Measurements from ENCODE around the gene C3orf62. TPM values are rescaled to one million over a fixed set of nuclear protein-coding genes. Genes with fewer than 3 reads are reported as not detected.

Gene C3orf62
- total RNA-seq, 1 donor from 2014 or later, result 3.4 TPM

DNA sequence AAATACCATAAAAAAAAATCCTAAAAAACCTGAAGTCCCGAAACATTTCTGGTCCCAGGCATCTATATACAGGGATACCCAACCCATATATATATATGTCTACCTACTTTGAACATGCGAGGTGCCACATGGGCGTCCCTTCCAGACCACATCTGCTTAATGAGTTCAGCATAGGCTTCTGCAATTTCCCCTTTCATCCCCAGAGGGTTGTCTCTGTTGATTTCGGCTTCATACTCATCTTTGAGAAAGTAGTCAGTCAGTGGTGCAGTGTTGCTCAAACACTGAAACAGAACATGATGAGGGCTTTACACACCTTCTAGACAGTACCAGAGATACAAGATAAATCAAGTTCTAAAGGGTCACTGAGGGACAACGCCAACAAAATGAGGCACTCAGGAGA, 28.6 kb upstream of the C3orf62 start:
- H3K36me3 Mint-ChIP-seq, result peaks cover 22% of the 10 kb centered on the region

DNA sequence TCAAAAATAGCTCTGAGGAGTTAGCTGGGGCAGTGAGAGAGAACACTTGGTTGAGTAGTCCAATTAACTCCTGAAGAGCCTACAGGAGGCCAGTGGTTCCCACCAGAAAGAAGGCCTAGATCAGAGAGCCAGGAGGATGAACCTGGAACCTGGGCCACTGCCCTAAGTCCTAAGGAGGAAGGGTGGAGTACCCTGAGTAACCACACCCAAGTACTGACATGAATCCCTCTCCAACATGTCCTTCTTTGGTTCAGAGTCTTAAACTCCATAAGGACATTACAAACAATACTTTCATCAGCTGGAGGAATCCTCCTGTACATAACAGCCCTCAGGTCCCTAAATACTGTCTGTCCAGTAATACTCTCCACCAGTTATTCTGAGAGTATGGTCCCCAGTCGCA, 25.6 kb upstream of the C3orf62 start:
- no peak overlapping the region for H3K9ac ChIP-seq
- no peak overlapping the region for H2AFZ ChIP-seq (replicated peaks)
- TF ChIP-seq, protein P1, sequence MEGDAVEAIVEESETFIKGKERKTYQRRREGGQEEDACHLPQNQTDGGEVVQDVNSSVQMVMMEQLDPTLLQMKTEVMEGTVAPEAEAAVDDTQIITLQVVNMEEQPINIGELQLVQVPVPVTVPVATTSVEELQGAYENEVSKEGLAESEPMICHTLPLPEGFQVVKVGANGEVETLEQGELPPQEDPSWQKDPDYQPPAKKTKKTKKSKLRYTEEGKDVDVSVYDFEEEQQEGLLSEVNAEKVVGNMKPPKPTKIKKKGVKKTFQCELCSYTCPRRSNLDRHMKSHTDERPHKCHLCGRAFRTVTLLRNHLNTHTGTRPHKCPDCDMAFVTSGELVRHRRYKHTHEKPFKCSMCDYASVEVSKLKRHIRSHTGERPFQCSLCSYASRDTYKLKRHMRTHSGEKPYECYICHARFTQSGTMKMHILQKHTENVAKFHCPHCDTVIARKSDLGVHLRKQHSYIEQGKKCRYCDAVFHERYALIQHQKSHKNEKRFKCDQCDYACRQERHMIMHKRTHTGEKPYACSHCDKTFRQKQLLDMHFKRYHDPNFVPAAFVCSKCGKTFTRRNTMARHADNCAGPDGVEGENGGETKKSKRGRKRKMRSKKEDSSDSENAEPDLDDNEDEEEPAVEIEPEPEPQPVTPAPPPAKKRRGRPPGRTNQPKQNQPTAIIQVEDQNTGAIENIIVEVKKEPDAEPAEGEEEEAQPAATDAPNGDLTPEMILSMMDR (IDR thresholded peaks at IDR 0.05), result no peak
- no peak for TF ChIP-seq EZH2phosphoT487 (IDR thresholded peaks at IDR 0.05)
- no peak for TF ChIP-seq EZH2 (IDR thresholded peaks at IDR 0.05)

More for the DNA sequence above, 28.6 kb upstream of the C3orf62 start:
- H3K27me3 Mint-ChIP-seq (ENCODE audit: insufficient read depth, low read depth), result no peaks in the 10 kb centered on the region
- H3K9me3 Mint-ChIP-seq, result no peaks in the 10 kb centered on the region
- Histone ChIP-seq H3K9me3 (ENCODE audit: low read depth) (no peaks in the 10 kb centered on the region), H3K27me3 (no peaks in the 10 kb centered on the region), H3K36me3 (peaks cover 4% of the 10 kb centered on the region), H2AFZ (replicated peaks) (no peak overlapping the region), H3K4me1 (no peaks in the 10 kb centered on the region), H3K79me2 (ENCODE audit: low read depth) (no peaks in the 10 kb centered on the region), H4K20me1 (ENCODE audit: low read depth) (no peaks in the 10 kb centered on the region), H3F3A (ENCODE audit: low read depth) (no peaks in the 10 kb centered on the region), H3K4me3 (no peak overlapping the region), H3K27ac (no peak overlapping the region), H3K9ac (no peak overlapping the region), H3K4me2 (no peak overlapping the region)
- no peak for TF ChIP-seq EZH2phosphoT487 (IDR thresholded peaks at IDR 0.05)
- TF ChIP-seq EZH2 (IDR thresholded peaks at IDR 0.05), result no peak
- H3K27ac Mint-ChIP-seq, result no peak overlapping the region
- no peak overlapping the region for H3K4me3 Mint-ChIP-seq
- no peaks in the 10 kb centered on the region for H3K4me1 Mint-ChIP-seq
- no peak for DNase-seq (ENCODE audit: low spot score)

DNA sequence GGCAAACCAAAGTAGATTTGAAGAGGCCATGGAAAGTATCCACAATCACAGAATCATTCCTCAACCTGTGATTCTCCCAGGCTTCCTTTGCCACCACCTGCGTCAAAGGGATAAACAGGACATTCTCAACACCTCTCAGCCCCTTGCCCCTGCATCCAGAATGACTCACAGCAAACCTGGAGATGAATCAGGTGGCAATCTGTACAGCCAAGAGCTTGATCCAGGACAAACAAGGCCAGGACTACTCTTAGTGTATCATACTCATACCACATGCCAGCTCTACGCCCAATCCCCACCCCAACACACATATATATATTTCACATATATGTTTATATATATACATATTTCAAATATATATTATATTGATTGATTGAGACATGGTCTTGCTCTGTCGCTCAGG, 23.6 kb upstream of the C3orf62 start:
- Histone ChIP-seq H3K36me3 (peaks cover 6% of the 10 kb centered on the region), H3K9me3 (ENCODE audit: low read depth) (no peaks in the 10 kb centered on the region), H3K9ac (no peak overlapping the region), H3F3A (ENCODE audit: low read depth) (no peaks in the 10 kb centered on the region), H3K27ac (no peak overlapping the region), H4K20me1 (ENCODE audit: low read depth) (no peaks in the 10 kb centered on the region), H3K79me2 (ENCODE audit: low read depth) (no peaks in the 10 kb centered on the region), H3K4me3 (no peak overlapping the region), H3K27me3 (no peaks in the 10 kb centered on the region), H3K4me1 (no peaks in the 10 kb centered on the region), H3K4me2 (no peak overlapping the region), H2AFZ (replicated peaks) (no peak overlapping the region)
- Mint-ChIP-seq H3K4me1 (no peaks in the 10 kb centered on the region), H3K9me3 (no peaks in the 10 kb centered on the region), H3K27ac (no peak overlapping the region), H3K4me3 (no peak overlapping the region), H3K36me3 (peaks cover 38% of the 10 kb centered on the region), H3K27me3 (ENCODE audit: insufficient read depth, low read depth) (no peaks in the 10 kb centered on the region)
- DNase-seq (ENCODE audit: low spot score), result no peak
- TF ChIP-seq EZH2 (IDR thresholded peaks at IDR 0.05) (no peak), EZH2phosphoT487 (IDR thresholded peaks at IDR 0.05) (no peak)
- TF ChIP-seq, protein P1 (IDR thresholded peaks at IDR 0.05), result no peak

More for the DNA sequence above, 25.6 kb upstream of the C3orf62 start:
- no peaks in the 10 kb centered on the region for H3K27me3 Mint-ChIP-seq (ENCODE audit: insufficient read depth, low read depth)
- Histone ChIP-seq H3K27me3 (no peaks in the 10 kb centered on the region), H3K4me2 (no peak overlapping the region), H3K4me1 (no peaks in the 10 kb centered on the region), H3K9me3 (ENCODE audit: low read depth) (no peaks in the 10 kb centered on the region), H3K79me2 (ENCODE audit: low read depth) (no peaks in the 10 kb centered on the region), H4K20me1 (ENCODE audit: low read depth) (no peaks in the 10 kb centered on the region), H3F3A (ENCODE audit: low read depth) (no peaks in the 10 kb centered on the region), H3K36me3 (peaks cover 4% of the 10 kb centered on the region), H3K27ac (no peak overlapping the region), H3K4me3 (no peak overlapping the region)
- no peak for DNase-seq (ENCODE audit: low spot score)
- H3K4me3 Mint-ChIP-seq, result no peak overlapping the region
- H3K36me3 Mint-ChIP-seq, result peaks cover 34% of the 10 kb centered on the region
- H3K9me3 Mint-ChIP-seq, result no peaks in the 10 kb centered on the region
- no peaks in the 10 kb centered on the region for H3K4me1 Mint-ChIP-seq
- no peak overlapping the region for H3K27ac Mint-ChIP-seq

DNA sequence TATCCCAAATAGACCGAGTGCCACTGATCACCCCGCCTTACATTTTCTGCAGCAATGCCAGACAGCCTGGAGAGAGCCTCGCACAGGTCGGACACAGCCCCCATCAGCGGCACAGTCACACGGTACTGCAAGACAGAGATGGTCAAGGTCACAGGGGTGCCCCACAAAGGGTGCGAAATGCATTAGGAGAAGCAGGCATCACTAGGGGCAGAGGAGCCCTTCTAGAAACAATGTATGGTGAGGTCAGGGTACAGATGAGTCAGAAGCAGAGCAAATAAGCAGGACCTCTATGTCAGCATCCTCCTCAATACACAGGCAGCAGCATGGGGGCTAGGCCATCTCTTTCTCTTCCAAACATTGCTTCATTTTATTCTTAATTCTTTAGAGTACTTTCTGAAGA, 21.5 kb upstream of the C3orf62 start:
- no peaks in the 10 kb centered on the region for H4K20me1 ChIP-seq (ENCODE audit: low read depth)
- no peak overlapping the region for H3K4me3 ChIP-seq
- H3K4me3 Mint-ChIP-seq, result no peak overlapping the region
- no peak for TF ChIP-seq EZH2phosphoT487 (IDR thresholded peaks at IDR 0.05)
- TF ChIP-seq EZH2 (IDR thresholded peaks at IDR 0.05), result no peak
- TF ChIP-seq, protein P1 (IDR thresholded peaks at IDR 0.05), result no peak
- H3K9ac ChIP-seq, result no peak overlapping the region
- H3K36me3 ChIP-seq, result peaks cover 11% of the 10 kb centered on the region
- no peak overlapping the region for H2AFZ ChIP-seq (replicated peaks)
- H3K9me3 Mint-ChIP-seq, result no peaks in the 10 kb centered on the region
- no peaks in the 10 kb centered on the region for H3F3A ChIP-seq (ENCODE audit: low read depth)
- no peak overlapping the region for H3K4me2 ChIP-seq
- H3K4me1 Mint-ChIP-seq, result no peaks in the 10 kb centered on the region
- DNase-seq (ENCODE audit: low spot score), result no peak
- H3K27me3 Mint-ChIP-seq (ENCODE audit: insufficient read depth, low read depth), result no peaks in the 10 kb centered on the region
- H3K9me3 ChIP-seq (ENCODE audit: low read depth), result no peaks in the 10 kb centered on the region
- H3K79me2 ChIP-seq (ENCODE audit: low read depth), result no peaks in the 10 kb centered on the region
- H3K27ac Mint-ChIP-seq, result no peak overlapping the region
- H3K27me3 ChIP-seq, result no peaks in the 10 kb centered on the region
- H3K4me1 ChIP-seq, result no peaks in the 10 kb centered on the region
- peaks cover 41% of the 10 kb centered on the region for H3K36me3 Mint-ChIP-seq
- H3K27ac ChIP-seq, result no peak overlapping the region
